BLaER1 treated with 17β-estradiol and CSF1 and Interleukin-3, amounts not matched to agents 10 nM and 100 nM (cell line): ENCODE results near the gene COQ9.

Source experiments
- H3K27ac ChIP-seq, 11 experiments: shearing (Covaris generic); formaldehyde crosslinking; 2 replicates each; pipeline ENCODE4 v1.8.1; 2022
- H3K27me3 ChIP-seq, 11 experiments: shearing (Covaris generic); formaldehyde crosslinking; 2 replicates each; pipeline ENCODE4 v1.8.1; 2022
- H3K36me3 ChIP-seq, 11 experiments: shearing (Covaris generic); formaldehyde crosslinking; 2 replicates each; pipeline ENCODE4 v1.8.1; 2022
- H3K4me1 ChIP-seq, 10 experiments: shearing (Covaris generic); formaldehyde crosslinking; 2 replicates each; pipeline ENCODE4 v1.8.1; 2022
- H3K4me2 ChIP-seq, 11 experiments: shearing (Covaris generic); formaldehyde crosslinking; 2 replicates each; pipeline ENCODE4 v1.8.1; 2022
- H3K4me3 ChIP-seq, 10 experiments: shearing (Covaris generic); formaldehyde crosslinking; 2 replicates each; pipeline ENCODE4 v1.8.1; 2022
- H3K9ac ChIP-seq, 11 experiments: shearing (Covaris generic); formaldehyde crosslinking; 2 replicates each; pipeline ENCODE4 v1.8.1; 2022
- H3K9me3 ChIP-seq, 11 experiments: shearing (Covaris generic); formaldehyde crosslinking; replicated peaks in 1 of 11; 2 replicates each; pipeline ENCODE4 v1.8.1; 2022
- H4K20me1 ChIP-seq, 11 experiments: shearing (Covaris generic); formaldehyde crosslinking; 2 replicates each; pipeline ENCODE4 v1.8.1; 2022
- Cebpa-rat ChIP-seq, 11 experiments: shearing (Covaris generic); IDR thresholded peaks; 2 replicates each; pipeline ENCODE4 v1.8.1; 2022

Gene COQ9

DNA sequence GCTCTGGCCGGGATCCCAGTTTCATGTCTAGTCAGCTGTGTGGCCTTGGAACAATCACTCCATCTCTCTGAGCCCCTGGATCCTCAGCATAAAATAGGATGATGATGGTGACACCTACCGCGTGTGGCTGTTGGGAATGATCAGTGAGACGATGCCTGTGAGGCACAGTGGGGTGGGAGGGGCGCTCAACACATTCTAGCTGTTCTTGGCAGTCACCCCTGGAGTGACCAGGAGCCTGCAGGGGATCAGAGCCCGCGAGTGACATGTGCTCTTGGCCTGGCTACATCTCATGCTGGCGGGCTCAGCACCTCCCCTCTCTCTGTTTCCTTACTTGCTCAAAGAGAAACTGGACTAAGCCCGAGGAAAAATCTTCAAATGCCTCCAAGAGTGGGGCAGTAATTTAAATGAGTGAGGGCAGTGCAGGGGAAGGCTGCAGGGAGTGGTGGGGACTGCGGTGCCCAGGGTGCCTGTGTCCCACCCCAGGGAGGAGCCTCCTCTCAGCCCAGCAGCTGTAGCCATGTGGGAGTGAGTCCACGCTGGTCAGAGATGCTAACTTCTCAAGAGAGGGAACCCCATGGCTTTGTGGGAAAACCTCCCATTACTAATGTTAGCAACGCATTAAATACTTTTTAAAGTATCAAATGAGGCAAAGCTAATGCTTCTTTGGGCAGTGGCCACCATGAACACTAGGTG is 62.1 kb downstream of the COQ9 start:
- peaks cover 0 to 26% (median 10%) of the 10 kb centered on the region in 11 experiments; a peak in 8 of 22 replicates for H3K36me3 ChIP-seq
- no peaks in the 10 kb centered on the region for H3K27me3 ChIP-seq
- H3K4me3 ChIP-seq = no peak overlapping the region
- peaks cover 6 to 43% (median 30%) of the 10 kb centered on the region in 10 experiments; a peak in 19 of 20 replicates for H3K4me1 ChIP-seq
- H3K27ac ChIP-seq = no peak overlapping the region
- no peaks in the 10 kb centered on the region for H4K20me1 ChIP-seq
- no peak for TF ChIP-seq Cebpa-rat (IDR thresholded peaks at IDR 0.05)
- H3K9ac ChIP-seq = no peak overlapping the region
- no peaks in the 10 kb centered on the region for H3K9me3 ChIP-seq
- H3K4me2 ChIP-seq = no peak overlapping the region

DNA sequence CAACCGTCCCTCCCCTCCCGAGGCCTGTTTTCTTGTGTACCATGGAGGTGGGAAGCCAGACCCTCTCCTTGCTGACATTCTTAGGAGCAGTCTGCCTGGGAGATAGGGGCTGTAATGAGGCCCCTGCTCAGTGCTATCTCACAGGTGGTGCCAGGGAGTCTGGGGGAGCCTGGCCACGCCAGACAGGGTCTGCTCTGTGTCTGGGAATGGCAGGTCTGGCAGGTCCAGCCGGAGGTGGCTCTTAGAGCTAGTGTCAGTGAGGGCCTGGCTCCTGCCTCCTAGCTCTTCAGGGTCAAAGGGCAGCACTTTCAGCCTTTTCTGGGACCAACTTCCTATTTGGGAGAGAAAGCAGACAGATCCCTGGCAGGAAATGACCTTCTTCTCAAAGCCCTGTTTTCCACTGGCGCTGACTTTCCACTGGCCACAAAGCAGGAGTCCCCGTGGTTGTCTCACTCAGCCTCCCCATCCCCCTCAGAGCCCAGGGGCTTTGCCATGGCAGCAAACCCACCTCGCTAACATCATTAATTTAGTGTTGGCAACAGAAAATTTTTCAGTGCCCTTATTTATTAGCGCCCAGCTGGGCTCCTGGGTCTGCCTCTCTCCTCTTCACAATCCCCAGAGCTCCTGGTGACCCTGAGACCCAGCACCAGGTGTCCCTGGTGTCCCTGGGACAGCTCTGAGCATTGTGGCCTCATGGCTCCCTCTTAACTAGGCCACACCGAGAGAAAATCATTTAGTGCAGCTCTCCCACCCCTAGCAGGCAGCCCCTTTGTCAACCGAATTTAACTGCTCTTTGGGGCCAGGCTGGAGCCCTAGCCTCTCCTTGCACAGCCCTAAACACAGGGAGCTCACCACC is 63.0 kb downstream of the COQ9 start:
- no peaks in the 10 kb centered on the region for H3K9me3 ChIP-seq
- H3K4me3 ChIP-seq = no peak overlapping the region
- TF ChIP-seq Cebpa-rat (IDR thresholded peaks at IDR 0.05) = no peak
- H3K27ac ChIP-seq = no peak overlapping the region
- no peaks in the 10 kb centered on the region for H4K20me1 ChIP-seq
- no peak overlapping the region; a peak in 1 of 22 replicates for H3K9ac ChIP-seq
- no peaks in the 10 kb centered on the region for H3K27me3 ChIP-seq
- peaks cover 6 to 34% (median 22%) of the 10 kb centered on the region in 10 experiments; a peak in 18 of 20 replicates for H3K4me1 ChIP-seq
- H3K4me2 ChIP-seq = peak overlapping the region in 8 of 11 experiments; percentile 0 to 37 (median 6); a peak in 6 of 22 replicates
- peaks cover 0 to 35% (median 10%) of the 10 kb centered on the region in 11 experiments; a peak in 8 of 22 replicates for H3K36me3 ChIP-seq
